ENCODE measurements around the gene HSPA9.

HSPA9 gene

GRCh38 chr5:138610918-138611677 is 35.9 kb upstream of the HSPA9 start:
- DNase-seq (ENCODE audit: extremely low read depth, low read depth), result no peak
- TF ChIP-seq CTCF (IDR thresholded peaks at IDR 0.05; ENCODE audit: low read depth, low read length), result no peak

- DNase-seq (ENCODE audit: extremely low read depth, low read depth), result no peak
- no peak; the same call in none of the 2 replicates for TF ChIP-seq CTCF (IDR thresholded peaks at IDR 0.05; ENCODE audit: low read depth, low read length)
Observed at GRCh38 chr5:138610415-138610917, 35.3 kb upstream of the HSPA9 start.

GRCh38 chr5:138606378-138607064 is 31.3 kb upstream of the HSPA9 start:
- TF ChIP-seq CTCF (IDR thresholded peaks at IDR 0.05; ENCODE audit: low read depth, low read length), result no peak
- no peak for DNase-seq (ENCODE audit: extremely low read depth, low read depth)

- TF ChIP-seq CTCF (IDR thresholded peaks at IDR 0.05; ENCODE audit: low read depth, low read length), result no peak
- no peak for DNase-seq (ENCODE audit: extremely low read depth, low read depth)
Observed at GRCh38 chr5:138605254-138605972, 30.2 kb upstream of the HSPA9 start.

GRCh38 chr5:138604176-138604785 is 29.1 kb upstream of the HSPA9 start:
- DNase-seq (ENCODE audit: extremely low read depth, low read depth), result no peak
- no peak for TF ChIP-seq CTCF (IDR thresholded peaks at IDR 0.05; ENCODE audit: low read depth, low read length)

GRCh38 chr5:138603249-138603920 is 28.2 kb upstream of the HSPA9 start:
- no peak for DNase-seq (ENCODE audit: extremely low read depth, low read depth)
- no peak for TF ChIP-seq CTCF (IDR thresholded peaks at IDR 0.05; ENCODE audit: low read depth, low read length)

Measured in AG09319 (cell line).